ENCODE measurements around the gene MEG3.

GRCh38 chr14:100804138-100804537 lies 21.8 kb upstream of the MEG3 start:
- TF ChIP-seq CTCF (conservative IDR thresholded peaks at IDR 0.05; ENCODE audit: low read depth in 2 of 2) = no peak
- no peak for TF ChIP-seq EZH2phosphoT487 (IDR thresholded peaks at IDR 0.05; ENCODE audit: unreplicated experiment)
- no peak for TF ChIP-seq EZH2 (IDR thresholded peaks at IDR 0.05; ENCODE audit: low read depth, unreplicated experiment)
- no peak for TF ChIP-seq JUNB (IDR thresholded peaks at IDR 0.05; ENCODE audit: unreplicated experiment)
- no peak for TF ChIP-seq ETS1 (IDR thresholded peaks at IDR 0.05)
- no peak for TF ChIP-seq CREB1 (CRISPR knock-in tag; IDR thresholded peaks at IDR 0.05; ENCODE audit: low read depth)

Measured in GM23338 (cell line).